Kidney glomerular epithelial cell (primary cell): ENCODE results near the gene GOLPH3.

Source experiments
- DNase-seq: peaks from one replicate; lab custom pipeline; 2025; lab: John Stamatoyannopoulos, UW

The GOLPH3 gene

GRCh38 chr5:32170303-32171151, 3.6 kb downstream of the GOLPH3 start:
- DNase-seq: no peak

GRCh38 chr5:32168460-32169033, 5.6 kb downstream of the GOLPH3 start:
- DNase-seq: no peak

GRCh38 chr5:32165597-32165996, 8.5 kb downstream of the GOLPH3 start:
- DNase-seq: peak; percentile 13

- no peak for DNase-seq
Observed at GRCh38 chr5:32163785-32164184, 10.3 kb downstream of the GOLPH3 start.

GRCh38 chr5:32163053-32163452, 11.1 kb downstream of the GOLPH3 start:
- DNase-seq: no peak

GRCh38 chr5:32160228-32160627, 13.9 kb downstream of the GOLPH3 start:
- no peak for DNase-seq

- DNase-seq: no peak
Observed at GRCh38 chr5:32159328-32160072, 14.6 kb downstream of the GOLPH3 start.

- DNase-seq: no peak
Observed at GRCh38 chr5:32158679-32158975, 15.5 kb downstream of the GOLPH3 start.

- no peak for DNase-seq
Observed at GRCh38 chr5:32157078-32157477, 17.0 kb downstream of the GOLPH3 start.

- no peak for DNase-seq
Observed at GRCh38 chr5:32156635-32157034, 17.5 kb downstream of the GOLPH3 start.

GRCh38 chr5:32155211-32155610, 18.9 kb downstream of the GOLPH3 start:
- DNase-seq: no peak

GRCh38 chr5:32153723-32154122, 20.4 kb downstream of the GOLPH3 start:
- DNase-seq: no peak

- DNase-seq: no peak
Observed at GRCh38 chr5:32151198-32151597, 22.9 kb downstream of the GOLPH3 start.

- DNase-seq: no peak
Observed at GRCh38 chr5:32150366-32150765, 23.8 kb downstream of the GOLPH3 start.

- no peak for DNase-seq
Observed at GRCh38 chr5:32147959-32148358, 26.2 kb downstream of the GOLPH3 start.

- no peak for DNase-seq
Observed at GRCh38 chr5:32147236-32147635, 26.9 kb downstream of the GOLPH3 start.

- no peak for DNase-seq
Observed at GRCh38 chr5:32145378-32145777, 28.7 kb downstream of the GOLPH3 start.

GRCh38 chr5:32144378-32145207, 29.5 kb downstream of the GOLPH3 start:
- no peak for DNase-seq

GRCh38 chr5:32143617-32144377, 30.3 kb downstream of the GOLPH3 start:
- DNase-seq: no peak

- DNase-seq: no peak
Observed at GRCh38 chr5:32138839-32139493, 35.2 kb downstream of the GOLPH3 start.

- DNase-seq: no peak
Observed at GRCh38 chr5:32136342-32136741, 37.8 kb downstream of the GOLPH3 start.
